A549 (cell line): ENCODE data around the gene C10orf90. TPM values are rescaled to one million over a fixed set of nuclear protein-coding genes. Genes with fewer than 3 reads are reported as not detected.

Experiments used
- ATAC-seq, 2 experiments: fragments of 200-7000 bp in 1 of 2; fragments of >200 bp in 1 of 2; cut with Nextera tagmentation in 1 of 2; cut with Tn5 transposase in 1 of 2; 3 replicates each; pipeline versions ENCODE4 v1.8.0 to v1.9.1; 2018 to 2020; ENCODE audit warnings: mild to moderate bottlenecking in 1 of 2, moderate library complexity in 1 of 2
- CTCF ChIA-PET: fragments of 300-600 bp; sonication (Branson Sonifier 250); formaldehyde crosslinking; extraction: SDS; loops from one replicate; lab custom pipeline; 2021; ENCODE audit warnings: antibody characterized with exemption, inconsistent platforms; lab: Yijun Ruan, JAX
- POLR2A ChIA-PET: fragments of 350-600 bp; formaldehyde crosslinking; extraction: SDS; loops from one replicate; lab custom pipeline; 2021; ENCODE audit warnings: antibody characterized with exemption, inconsistent platforms; lab: Yijun Ruan, JAX
- DNase-seq, 2 experiments: peaks; one replicate each; pipeline versions ENCODE4 v3.0.0 to v3.0.0-alpha.2; 2011 to 2016; ENCODE audit warnings: low read depth in 1 of 2, low spot score in 1 of 2
- FAIRE-seq: peaks from 2 replicates; lab custom pipeline; 2011; peaks lifted over from hg19 to GRCh38; lab: Jason Lieb, UNC
- H3K27ac ChIP-seq, 2 experiments: fragments of >200 bp; sonication (Bioruptor Twin); formaldehyde crosslinking; 3 replicates each; pipeline ENCODE4 v1.5.1; 2016 to 2017
- H3K4me1 ChIP-seq: fragments of >200 bp; sonication (Bioruptor Twin); formaldehyde crosslinking; 3 replicates; pipeline ENCODE4 v1.6.1; 2016
- H3K4me2 ChIP-seq: fragments of >200 bp; sonication (Bioruptor Twin); formaldehyde crosslinking; 3 replicates; pipeline ENCODE4 v1.6.1; 2016
- H3K4me3 ChIP-seq: fragments of >200 bp; sonication (Bioruptor Twin); formaldehyde crosslinking; 3 replicates; pipeline ENCODE4 v1.5.1; 2016
- H3K9me3 ChIP-seq: fragments of >200 bp; sonication (Bioruptor Twin); formaldehyde crosslinking; 3 replicates; pipeline ENCODE4 v1.6.1; 2016
- CBX8 ChIP-seq: fragments of 200-600 bp; sonication (generic); IDR thresholded peaks from 2 replicates; pipeline ENCODE4 v1.6.1; 2016
- CHD2 ChIP-seq: fragments of 150-350 bp; IDR thresholded peaks from 2 replicates; pipeline ENCODE4 v1.6.1; 2014; ENCODE audit warnings: low read length; ENCODE audit not compliant: partially characterized antibody
- EHF ChIP-seq: fragments of 250-450 bp; sonication (Bioruptor Pico); IDR thresholded peaks from 2 replicates; pipeline ENCODE4 v1.5.0; 2020; ENCODE audit warnings: mild to moderate bottlenecking
- ESRRA ChIP-seq: fragments of 150-350 bp; IDR thresholded peaks from 2 replicates; pipeline ENCODE4 v1.6.1; 2014; ENCODE audit warnings: mild to moderate bottlenecking, low read length, borderline replicate concordance
- HEYL ChIP-seq: fragments of 250-450 bp; sonication (Bioruptor Pico); IDR thresholded peaks from 2 replicates; pipeline ENCODE4 v1.8.0; 2021; ENCODE audit warnings: mild to moderate bottlenecking, moderate library complexity
- HOXA7 ChIP-seq: fragments of 250-450 bp; sonication (Bioruptor Pico); IDR thresholded peaks from 2 replicates; pipeline ENCODE4 v1.5.0; 2020; ENCODE audit warnings: mild to moderate bottlenecking, moderate library complexity
- HOXB13 ChIP-seq: fragments of 250-450 bp; sonication (Bioruptor Pico); IDR thresholded peaks from 2 replicates; pipeline ENCODE4 v1.5.0; 2020; ENCODE audit warnings: low read depth, mild to moderate bottlenecking, moderate library complexity
- HOXB5 ChIP-seq: fragments of 250-450 bp; sonication (Bioruptor Pico); IDR thresholded peaks from 2 replicates; pipeline ENCODE4 v1.5.0; 2020; ENCODE audit warnings: mild to moderate bottlenecking, moderate library complexity
- JUNB ChIP-seq: fragments of >200 bp; sonication (Bioruptor Twin); formaldehyde crosslinking; IDR thresholded peaks from 2 replicates; pipeline ENCODE4 v1.6.1; 2016
- KDM5A ChIP-seq: fragments of 200-600 bp; sonication (generic); IDR thresholded peaks from 2 replicates; pipeline ENCODE4 v1.6.1; 2016; ENCODE audit warnings: antibody characterized with exemption, mild to moderate bottlenecking
- MAFK ChIP-seq: fragments of 450-650 bp; IDR thresholded peaks from 2 replicates; pipeline ENCODE4 v1.6.1; 2014; ENCODE audit not compliant: partially characterized antibody
- MYC ChIP-seq: IDR thresholded peaks from 2 replicates; pipeline ENCODE4 v1.6.1; 2012; ENCODE audit warnings: mild to moderate bottlenecking, inconsistent platforms, low read length, improper control_type of control experiment, borderline replicate concordance
- NFE2L2 ChIP-seq: fragments of 150-350 bp; conservative IDR thresholded peaks from 2 replicates; pipeline ENCODE4 v1.6.1; 2014; ENCODE audit warnings: low read length
- NPAS2 ChIP-seq: fragments of 250-450 bp; sonication (Bioruptor Pico); IDR thresholded peaks from 2 replicates; pipeline ENCODE4 v1.8.0; 2022; ENCODE audit warnings: mild to moderate bottlenecking, moderate library complexity, borderline replicate concordance
- NR3C1 ChIP-seq: fragments of >200 bp; sonication (Bioruptor Twin); formaldehyde crosslinking; IDR thresholded peaks from 3 replicates; pipeline ENCODE4 v1.6.1; 2017
- PHF8 ChIP-seq: fragments of 200-600 bp; sonication (generic); IDR thresholded peaks from 2 replicates; pipeline ENCODE4 v1.6.1; 2016; ENCODE audit warnings: low read depth, mild to moderate bottlenecking, antibody characterized with exemption, moderate library complexity, borderline replicate concordance
- POLR2AphosphoS2 ChIP-seq: conservative IDR thresholded peaks from 2 replicates; pipeline ENCODE4 v1.6.1; 2012; ENCODE audit warnings: low read length, improper control_type of control experiment, inconsistent platforms
- RCOR1 ChIP-seq: fragments of 150-350 bp; IDR thresholded peaks from 2 replicates; pipeline ENCODE4 v1.6.1; 2014; ENCODE audit warnings: antibody characterized with exemption, low read length, low read depth
- RNF2 ChIP-seq: fragments of 200-600 bp; sonication (generic); IDR thresholded peaks from 2 replicates; pipeline ENCODE4 v1.6.1; 2016; ENCODE audit warnings: low read depth, mild to moderate bottlenecking, antibody characterized with exemption, moderate library complexity, borderline replicate concordance
- TFCP2L1 ChIP-seq: fragments of 250-450 bp; sonication (Bioruptor Pico); IDR thresholded peaks from 2 replicates; pipeline ENCODE4 v1.5.0; 2021; ENCODE audit warnings: mild to moderate bottlenecking
- ZFP36 ChIP-seq: fragments of 450-650 bp; IDR thresholded peaks from 2 replicates; pipeline ENCODE4 v1.6.1; 2014; ENCODE audit warnings: borderline replicate concordance; ENCODE audit not compliant: partially characterized antibody
- ZNF302 ChIP-seq: fragments of 250-450 bp; sonication (Bioruptor Pico); IDR thresholded peaks from 2 replicates; pipeline ENCODE4 v1.9.0; 2021; ENCODE audit warnings: inconsistent platforms, mild to moderate bottlenecking, moderate library complexity
- ZSCAN20 ChIP-seq: fragments of 250-450 bp; sonication (Bioruptor Pico); IDR thresholded peaks from 2 replicates; pipeline ENCODE4 v1.8.0; 2022; ENCODE audit warnings: mild to moderate bottlenecking, moderate library complexity
- WGBS: methylation state at CpG from one replicate; pipeline ENCODE4 v1.1.6; 2017; ENCODE audit errors: missing lambda C conversion rate; 5-methylcytosine and 5-hydroxymethylcytosine counted together
- polyA plus RNA-seq, 4 experiments: library from polyadenylated mRNA; depleted of rRNA in 3 of 4; stranded (reverse); fragments of >200 nt; fragmentation: RNase III in 1 of 4; extraction: RNeasy Plus Mini Kit Qiagen cat#74134 plus additional on column Dnase treatment in 1 of 4; gene quantifications; 2 replicates in 3 of 4; 3 replicates in 1 of 4; pipeline ENCODE4 v1.2.3, GENCODE V29; 2011 to 2017
- TF ChIP-seq, protein P1 (sequence below): fragments of 200-600 bp; sonication (generic); IDR thresholded peaks from 2 replicates; pipeline ENCODE4 v1.6.1; 2016; ENCODE audit warnings: antibody characterized with exemption, mild to moderate bottlenecking, moderate library complexity
- TF ChIP-seq, protein P2 (sequence below): fragments of >200 bp; sonication (Bioruptor Twin); formaldehyde crosslinking; IDR thresholded peaks from 2 replicates; pipeline ENCODE4 v1.6.1; 2016
- TF ChIP-seq, protein P3 (sequence below): IDR thresholded peaks from 2 replicates; pipeline ENCODE4 v1.6.1; 2012

Gene C10orf90
- polyA plus RNA-seq, 2 of the 4 experiments (the other 2 are of a cell fraction): 0.70 to 2.0 TPM

DNA sequence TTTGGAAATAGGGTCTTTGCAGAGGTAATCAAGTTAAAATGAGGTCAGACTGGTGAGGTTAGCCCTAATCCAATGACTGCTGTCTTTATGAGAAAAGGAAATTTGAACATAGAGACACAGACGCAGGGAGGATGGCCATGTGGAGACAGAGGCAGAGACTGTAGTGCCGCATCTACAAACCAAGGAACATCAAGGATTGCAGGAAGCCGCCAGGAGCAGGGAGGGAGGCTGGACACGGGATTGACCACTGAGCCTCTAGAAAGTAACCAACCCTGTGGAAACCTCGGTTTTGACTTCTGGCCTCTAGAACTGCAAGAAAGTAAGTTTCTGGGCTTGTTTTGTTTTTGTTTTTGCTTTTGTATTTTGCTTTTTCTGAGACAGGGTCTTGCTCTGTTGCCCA lies 213.9 kb downstream of the C10orf90 start:
- ATAC-seq: no peak
- no peak for DNase-seq
- Histone ChIP-seq H3K4me3 (no peak overlapping the region), H3K27ac (peak overlapping the region in 1 of 2 experiments; percentile 91; a peak in 4 of 6 replicates), H3K9me3 (no peaks in the 10 kb centered on the region), H3K4me2 (no peak overlapping the region), H3K4me1 (peaks cover 36% of the 10 kb centered on the region)
- FAIRE-seq: no peak
- POLR2A ChIA-PET: no interaction called here
- CTCF ChIA-PET: interaction anchor here (0.6 to 2.9 kb wide), 3 partner anchors 16 to 69 kb away, joined by 4 to 7 read pairs (median 4); partner anchors contain the start of gene ADAM12
- TF ChIP-seq HOXB13 (no peak), HOXB5 (CRISPR knock-in tag) (no peak), RNF2 (no peak), POLR2AphosphoS2 (no peak), CHD2 (no peak), HEYL (no peak), RCOR1 (no peak), PHF8 (no peak), EHF (no peak), KDM5A (no peak), ZFP36 (no peak), ZNF302 (CRISPR knock-in tag) (no peak)
- TF ChIP-seq, protein P1, sequence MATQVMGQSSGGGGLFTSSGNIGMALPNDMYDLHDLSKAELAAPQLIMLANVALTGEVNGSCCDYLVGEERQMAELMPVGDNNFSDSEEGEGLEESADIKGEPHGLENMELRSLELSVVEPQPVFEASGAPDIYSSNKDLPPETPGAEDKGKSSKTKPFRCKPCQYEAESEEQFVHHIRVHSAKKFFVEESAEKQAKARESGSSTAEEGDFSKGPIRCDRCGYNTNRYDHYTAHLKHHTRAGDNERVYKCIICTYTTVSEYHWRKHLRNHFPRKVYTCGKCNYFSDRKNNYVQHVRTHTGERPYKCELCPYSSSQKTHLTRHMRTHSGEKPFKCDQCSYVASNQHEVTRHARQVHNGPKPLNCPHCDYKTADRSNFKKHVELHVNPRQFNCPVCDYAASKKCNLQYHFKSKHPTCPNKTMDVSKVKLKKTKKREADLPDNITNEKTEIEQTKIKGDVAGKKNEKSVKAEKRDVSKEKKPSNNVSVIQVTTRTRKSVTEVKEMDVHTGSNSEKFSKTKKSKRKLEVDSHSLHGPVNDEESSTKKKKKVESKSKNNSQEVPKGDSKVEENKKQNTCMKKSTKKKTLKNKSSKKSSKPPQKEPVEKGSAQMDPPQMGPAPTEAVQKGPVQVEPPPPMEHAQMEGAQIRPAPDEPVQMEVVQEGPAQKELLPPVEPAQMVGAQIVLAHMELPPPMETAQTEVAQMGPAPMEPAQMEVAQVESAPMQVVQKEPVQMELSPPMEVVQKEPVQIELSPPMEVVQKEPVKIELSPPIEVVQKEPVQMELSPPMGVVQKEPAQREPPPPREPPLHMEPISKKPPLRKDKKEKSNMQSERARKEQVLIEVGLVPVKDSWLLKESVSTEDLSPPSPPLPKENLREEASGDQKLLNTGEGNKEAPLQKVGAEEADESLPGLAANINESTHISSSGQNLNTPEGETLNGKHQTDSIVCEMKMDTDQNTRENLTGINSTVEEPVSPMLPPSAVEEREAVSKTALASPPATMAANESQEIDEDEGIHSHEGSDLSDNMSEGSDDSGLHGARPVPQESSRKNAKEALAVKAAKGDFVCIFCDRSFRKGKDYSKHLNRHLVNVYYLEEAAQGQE: no peak
- TF ChIP-seq, protein P2, sequence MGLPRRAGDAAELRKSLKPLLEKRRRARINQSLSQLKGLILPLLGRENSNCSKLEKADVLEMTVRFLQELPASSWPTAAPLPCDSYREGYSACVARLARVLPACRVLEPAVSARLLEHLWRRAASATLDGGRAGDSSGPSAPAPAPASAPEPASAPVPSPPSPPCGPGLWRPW: no peak
- WGBS: 90% methylated on average over 5 of the region's 5 CpGs

DNA sequence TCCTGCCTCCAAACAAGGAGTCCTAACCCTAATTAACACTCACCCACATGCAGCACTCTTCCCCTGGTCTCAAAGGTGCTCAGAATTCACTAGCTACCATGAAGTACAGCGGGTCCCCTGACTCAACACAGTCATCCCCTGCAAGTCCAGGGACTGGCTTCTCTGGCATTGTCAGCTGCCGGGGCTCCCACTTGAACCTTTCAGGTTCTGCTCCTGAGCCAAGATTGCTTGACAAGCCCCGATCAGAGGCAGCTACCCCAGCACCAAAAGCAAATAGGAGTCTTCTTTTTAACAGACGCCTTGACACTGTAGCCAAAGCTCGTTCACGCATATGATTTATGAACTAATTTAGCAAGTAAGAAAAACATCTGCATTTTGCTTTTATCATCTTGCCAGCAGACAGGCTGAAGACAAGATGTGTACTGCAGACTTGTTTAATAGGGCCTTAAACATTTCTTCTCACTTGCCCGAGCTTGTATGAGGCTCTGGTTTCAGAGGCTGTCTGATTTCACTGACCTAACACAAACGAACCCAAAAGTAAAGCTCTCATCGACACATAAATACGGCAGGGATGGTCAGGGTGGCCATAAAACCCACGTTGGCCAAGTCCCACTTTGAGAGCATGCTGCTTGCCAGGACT lies 214.6 kb downstream of the C10orf90 start:
- CTCF ChIA-PET: interaction anchor here (0.7 kb wide), 1 partner anchor 142 kb away, joined by 3 read pairs; no protein-coding TSS in a partner anchor
- FAIRE-seq: no peak
- TF ChIP-seq TFCP2L1 (CRISPR knock-in tag) (no peak), CBX8 (no peak), NR3C1 (no peak), ZSCAN20 (CRISPR knock-in tag) (no peak), JUNB (no peak), EHF (no peak), MYC (no peak), NPAS2 (CRISPR knock-in tag) (no peak), CHD2 (no peak), RNF2 (no peak), MAFK (no peak), ESRRA (no peak), ZNF302 (CRISPR knock-in tag) (no peak), HOXA7 (no peak), NFE2L2 (no peak), PHF8 (no peak)
- TF ChIP-seq, protein P3, sequence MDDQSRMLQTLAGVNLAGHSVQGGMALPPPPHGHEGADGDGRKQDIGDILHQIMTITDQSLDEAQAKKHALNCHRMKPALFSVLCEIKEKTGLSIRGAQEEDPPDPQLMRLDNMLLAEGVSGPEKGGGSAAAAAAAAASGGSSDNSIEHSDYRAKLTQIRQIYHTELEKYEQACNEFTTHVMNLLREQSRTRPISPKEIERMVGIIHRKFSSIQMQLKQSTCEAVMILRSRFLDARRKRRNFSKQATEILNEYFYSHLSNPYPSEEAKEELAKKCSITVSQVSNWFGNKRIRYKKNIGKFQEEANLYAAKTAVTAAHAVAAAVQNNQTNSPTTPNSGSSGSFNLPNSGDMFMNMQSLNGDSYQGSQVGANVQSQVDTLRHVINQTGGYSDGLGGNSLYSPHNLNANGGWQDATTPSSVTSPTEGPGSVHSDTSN: no peak
- TF ChIP-seq, protein P1: no peak
- H3K27ac ChIP-seq: peak overlapping the region in 1 of 2 experiments; percentile 91; a peak in 2 of 6 replicates
- H3K4me3 ChIP-seq: no peak overlapping the region
- no peak for DNase-seq
- peaks cover 31% of the 10 kb centered on the region for H3K4me1 ChIP-seq
- no peak overlapping the region for H3K4me2 ChIP-seq
- no peak for ATAC-seq
- WGBS: 71% methylated on average over 11 of the region's 11 CpGs
- H3K9me3 ChIP-seq: no peaks in the 10 kb centered on the region
- POLR2A ChIA-PET: no interaction called here
